Limb (tissue), 2 donors: Measurements from ENCODE around the gene ABTB1.
"Not testable (repeated sequence)": the region's sequence is repeated elsewhere in the genome, so short reads cannot be mapped to it uniquely, and the experiment has no call there.

ENCODE experiments used
- DNase-seq, 2 donors: peaks; one replicate each; pipeline ENCODE4 v3.0.0-alpha.2; 2016; ENCODE audit errors: extremely low spot score in 2 of 2

ABTB1 gene

GRCh38 chr3:127647845-127648204 is 24.9 kb upstream of the ABTB1 start:
- no peak for DNase-seq

- no peak for DNase-seq
These were observed 22.5 kb upstream of the ABTB1 start for GRCh38 chr3:127650236-127650635.

DNA sequence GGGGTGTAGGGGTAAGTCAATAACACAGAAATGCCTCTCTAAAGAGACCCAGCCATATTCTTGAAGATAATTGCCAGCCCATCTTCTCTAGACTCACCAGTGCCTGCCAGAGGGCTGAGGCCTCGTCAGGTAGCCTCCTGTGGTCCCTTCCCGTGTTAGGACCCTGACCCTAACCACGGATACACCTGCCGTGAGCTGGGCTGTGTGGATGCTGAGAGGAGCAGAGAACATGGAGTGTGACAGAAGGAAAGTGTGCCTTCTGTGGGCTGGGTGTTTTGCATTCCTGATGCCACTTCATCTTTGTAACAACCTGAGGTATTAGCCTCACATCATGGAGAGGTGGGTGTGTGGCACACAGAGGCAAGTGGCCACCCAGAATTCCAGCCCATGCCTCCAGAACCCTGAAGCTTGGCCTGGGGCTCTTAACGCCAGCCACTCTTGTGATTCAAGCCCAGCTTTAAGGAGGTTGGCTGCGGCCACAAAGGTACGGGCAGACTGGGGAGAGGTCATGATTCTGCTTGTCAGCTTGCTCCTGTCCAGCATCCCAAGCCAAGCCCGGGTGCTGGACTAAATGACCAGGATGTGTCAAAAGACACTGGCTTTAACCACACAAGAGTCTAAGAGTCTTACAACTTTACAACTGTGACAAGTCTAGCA is 21.1 kb upstream of the ABTB1 start:
- no peak for DNase-seq

DNA sequence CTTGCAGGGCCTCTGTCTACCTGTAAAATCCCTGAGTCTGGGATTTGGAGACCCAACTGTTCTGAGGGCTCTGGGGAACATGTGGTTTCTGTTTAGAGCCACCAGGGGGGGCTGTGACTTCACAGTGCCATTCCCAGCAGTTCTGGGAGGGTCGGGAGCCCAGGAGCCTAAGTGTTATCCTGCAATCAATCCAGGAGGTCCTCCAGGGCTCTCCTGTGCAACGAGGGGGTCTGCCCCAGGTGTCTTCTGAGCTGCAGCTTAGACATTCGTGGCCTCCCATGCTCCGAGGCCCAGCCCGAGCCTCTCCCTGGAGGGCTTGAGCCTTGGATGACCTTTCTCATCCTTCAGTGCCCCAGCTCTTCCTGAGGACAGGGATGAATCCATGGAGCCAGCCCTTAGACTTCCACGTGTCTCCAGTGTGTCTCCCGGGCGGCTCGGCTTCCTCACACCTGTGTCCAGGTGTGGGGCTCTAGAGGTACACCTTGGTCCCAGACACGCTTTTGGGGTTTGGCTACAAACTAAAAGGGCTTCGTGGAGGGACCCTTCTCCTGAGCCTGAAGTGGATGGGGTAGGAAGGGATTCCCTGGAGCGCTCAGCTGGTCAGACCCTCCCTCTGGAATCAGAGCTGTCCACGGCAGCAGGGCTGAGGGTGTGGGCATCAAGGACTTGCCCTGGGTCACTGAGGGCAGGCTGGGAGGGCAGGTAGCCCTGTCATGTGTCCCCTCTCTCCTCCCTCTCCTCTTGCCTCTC is 20.3 kb upstream of the ABTB1 start:
- DNase-seq, result peak; percentile 68 to 75

DNA sequence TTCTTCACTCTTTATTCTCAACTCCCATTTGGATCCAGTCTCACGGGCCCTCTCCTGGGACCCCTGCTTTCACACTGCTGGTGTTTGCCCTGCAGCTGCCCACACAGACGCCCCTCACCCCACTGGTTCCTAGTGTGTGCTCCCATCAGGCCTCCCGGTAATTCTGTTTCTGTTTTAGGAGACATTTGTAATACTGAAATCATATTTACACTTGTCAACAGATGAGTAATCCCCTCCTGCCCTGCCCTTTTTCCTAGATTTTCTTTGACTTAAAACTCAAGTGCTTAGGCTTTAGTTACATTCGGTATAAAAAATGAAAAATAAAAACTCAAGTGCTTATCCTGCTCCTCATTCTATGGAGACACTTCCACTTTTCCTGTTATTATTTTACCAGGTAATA is 18.4 kb upstream of the ABTB1 start:
- no peak for DNase-seq

DNA sequence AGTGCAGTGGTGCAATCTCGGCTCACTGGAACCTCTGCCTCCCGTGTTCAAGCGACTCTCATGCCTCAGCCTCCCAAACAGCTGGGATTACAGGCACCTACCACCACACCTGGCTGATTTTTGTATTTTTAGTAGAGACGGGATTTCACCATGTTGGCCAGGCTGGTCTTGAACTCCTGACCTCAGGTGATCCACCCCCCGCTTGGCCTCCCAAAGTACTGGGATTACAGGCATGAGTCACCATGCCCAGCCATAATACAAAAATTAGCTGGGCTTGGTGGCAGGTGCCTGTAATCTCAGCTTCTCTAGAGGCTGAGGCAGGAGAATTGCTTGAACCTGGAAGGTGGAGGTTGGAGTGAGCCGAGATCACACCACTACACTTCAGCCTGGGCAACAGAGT is 17.8 kb upstream of the ABTB1 start:
- not testable (repeated sequence) for DNase-seq

DNA sequence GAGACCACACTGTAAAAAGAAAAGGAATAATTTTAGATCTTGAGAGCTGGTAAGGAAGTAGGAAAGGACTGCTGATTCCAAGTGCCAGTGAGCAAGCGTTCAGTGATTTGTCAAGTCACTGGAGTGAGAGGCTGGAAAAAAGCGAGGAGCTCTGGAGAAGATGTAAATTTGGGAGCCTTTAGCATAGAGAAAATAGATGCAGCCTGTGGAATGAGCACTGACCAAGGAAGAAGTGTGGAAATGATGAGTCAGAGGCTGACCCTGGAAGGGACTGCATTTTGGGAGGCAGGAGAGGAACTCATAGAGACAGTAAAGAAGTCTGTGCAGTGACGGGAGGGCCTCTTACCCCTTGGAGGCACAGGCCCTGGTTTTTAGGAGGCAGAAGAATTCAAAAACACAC is 17.1 kb upstream of the ABTB1 start:
- DNase-seq, result no peak

DNA sequence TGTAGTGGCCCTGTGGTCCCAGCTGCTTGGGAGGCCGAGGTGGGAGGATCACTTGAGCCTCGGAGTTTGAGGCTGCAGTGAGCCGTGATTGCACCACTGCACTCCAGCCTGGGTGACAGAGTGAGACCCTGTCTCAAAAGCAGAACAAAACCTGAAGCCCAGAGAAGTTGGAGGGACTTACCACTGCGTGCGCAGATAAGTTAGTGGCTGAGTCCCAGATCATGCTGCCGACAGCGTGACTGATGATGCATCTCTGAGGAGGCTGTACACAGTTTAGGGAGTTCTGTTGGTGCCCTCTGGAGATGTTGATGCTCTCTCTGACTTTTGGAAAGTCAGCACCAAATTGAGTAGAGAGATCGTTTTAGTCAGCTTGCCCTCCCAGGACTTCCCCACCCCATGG is 15.8 kb upstream of the ABTB1 start:
- DNase-seq, result no peak

DNA sequence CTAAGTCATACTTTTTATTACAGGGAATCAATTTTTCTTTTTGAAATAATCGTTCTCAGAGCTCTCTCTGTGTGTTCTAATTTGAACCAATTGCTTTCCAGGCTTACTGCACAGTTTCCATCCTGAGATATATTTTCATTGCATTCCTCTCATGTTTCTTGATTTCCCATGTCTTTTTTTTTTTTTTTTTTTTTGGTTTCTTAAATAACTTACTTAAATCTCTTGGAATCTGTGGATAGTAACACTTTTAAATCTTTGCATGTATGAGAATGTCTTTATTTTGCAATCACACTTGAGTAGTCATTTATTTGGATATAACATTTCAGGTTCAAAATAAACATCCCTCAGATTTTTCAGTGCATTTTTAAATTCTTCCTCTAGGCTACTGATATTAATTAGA is 14.5 kb upstream of the ABTB1 start:
- DNase-seq, result no peak

GRCh38 chr3:127660621-127661251 is 12.0 kb upstream of the ABTB1 start:
- DNase-seq, result no peak

GRCh38 chr3:127661600-127661999 is 11.2 kb upstream of the ABTB1 start:
- no peak for DNase-seq

- no peak for DNase-seq
These were observed 10.7 kb upstream of the ABTB1 start for GRCh38 chr3:127662001-127662469.

DNA sequence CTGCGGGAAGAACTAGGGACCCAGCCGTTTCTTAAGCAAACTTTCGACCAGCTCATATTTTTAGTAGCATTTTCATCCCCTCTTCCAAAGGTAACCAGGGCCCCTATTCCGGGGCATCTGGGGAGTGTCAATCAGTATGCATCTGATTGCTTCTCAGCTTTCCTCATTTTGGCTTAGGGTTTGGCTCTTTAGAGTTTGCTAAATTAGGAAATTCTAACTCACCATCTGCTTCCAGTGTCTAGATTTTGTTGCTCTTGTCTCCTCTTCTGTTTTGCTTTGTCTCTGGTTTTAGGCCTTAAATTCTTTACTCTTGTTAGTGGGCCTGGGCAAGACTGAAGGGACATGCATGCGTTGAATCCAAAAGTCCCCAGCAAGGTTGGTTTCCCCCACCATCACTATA is 9.6 kb upstream of the ABTB1 start:
- DNase-seq, result no peak

- DNase-seq, result no peak
These were observed 7.6 kb upstream of the ABTB1 start for GRCh38 chr3:127665165-127665564.

- DNase-seq, result no peak
These were observed 7.2 kb upstream of the ABTB1 start for GRCh38 chr3:127665586-127665985.

DNA sequence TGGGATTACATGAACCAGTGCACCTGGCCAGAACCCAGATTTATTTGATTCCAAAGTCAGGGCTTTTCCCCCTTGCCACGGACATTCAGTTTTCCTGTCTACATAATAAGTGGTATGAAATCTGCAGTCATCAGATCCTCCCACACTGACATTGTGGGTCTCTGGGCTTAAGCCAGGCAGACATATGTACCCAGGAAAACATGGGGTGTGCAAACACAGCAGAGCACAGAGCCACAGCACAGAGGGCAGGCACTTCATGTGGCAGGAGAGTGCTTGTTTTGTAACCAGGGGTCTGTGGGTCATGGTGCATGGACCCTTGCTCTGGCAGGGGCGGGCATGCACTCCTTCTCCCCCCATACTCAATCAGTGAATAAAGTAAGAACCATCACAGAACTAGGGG is 6.1 kb upstream of the ABTB1 start:
- DNase-seq, result no peak

GRCh38 chr3:127667119-127667681 is 5.6 kb upstream of the ABTB1 start:
- DNase-seq, result no peak

DNA sequence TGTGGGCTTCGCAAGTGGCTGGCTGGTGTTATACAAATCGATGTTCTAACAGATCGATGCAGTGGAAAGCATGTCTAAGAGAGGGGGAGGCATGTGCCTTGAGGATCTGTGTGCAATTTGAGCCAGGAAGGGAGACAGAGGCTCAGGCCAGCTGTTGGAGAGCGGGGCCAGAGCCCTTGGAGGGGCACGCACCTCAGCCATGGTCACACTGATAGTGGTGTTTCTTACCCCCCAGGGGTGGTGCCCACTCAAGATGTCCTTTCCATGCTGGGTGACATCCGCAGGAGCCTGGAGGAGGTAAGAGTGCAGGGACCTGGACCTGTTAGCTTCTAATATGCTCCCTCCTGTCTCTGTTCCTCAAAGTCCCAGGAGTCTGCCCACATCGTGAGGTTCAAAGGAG is 3.8 kb upstream of the ABTB1 start:
- DNase-seq, result no peak

- no peak for DNase-seq
These were observed 3.1 kb upstream of the ABTB1 start for GRCh38 chr3:127669541-127670228.

DNA sequence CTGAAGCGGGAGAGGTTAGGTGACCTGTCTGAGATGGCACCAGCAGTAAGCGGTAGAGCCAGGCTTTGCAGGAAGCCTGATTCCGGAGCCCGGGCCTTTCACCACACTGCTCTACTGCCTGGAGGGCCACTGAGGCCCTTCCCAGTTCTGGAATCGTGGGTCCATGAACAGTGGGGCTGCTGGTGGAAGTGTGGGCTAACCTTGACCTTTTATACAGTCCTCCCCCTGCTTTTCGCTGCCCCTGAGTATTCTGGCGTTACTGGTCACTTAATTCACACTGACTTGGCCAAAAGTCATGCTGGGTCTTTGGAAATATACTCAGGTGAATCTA is 2.6 kb upstream of the ABTB1 start:
- DNase-seq, result no peak

GRCh38 chr3:127670761-127671522 is 1.8 kb upstream of the ABTB1 start:
- no peak for DNase-seq
